ENCODE measurements around the gene MAP2K6.

The MAP2K6 gene

DNA sequence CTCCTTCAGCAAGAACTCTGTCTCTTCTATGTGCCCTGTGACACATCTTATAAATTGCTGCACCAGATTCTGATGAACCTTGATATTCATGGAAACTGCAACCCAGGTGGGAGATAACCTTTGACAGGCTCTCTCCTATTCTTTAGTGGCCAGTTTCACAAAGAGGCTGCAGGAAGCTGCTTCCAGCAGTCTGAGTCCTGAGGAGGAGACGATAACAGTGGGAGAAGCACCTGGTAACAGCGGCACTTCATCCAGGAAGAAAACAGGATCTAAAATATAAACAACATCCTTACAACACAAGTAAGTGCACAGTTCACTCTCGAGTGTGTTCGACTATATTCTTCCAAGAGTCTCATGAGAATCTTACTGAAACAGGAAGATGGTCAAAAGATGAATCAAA, 180.1 kb downstream of the MAP2K6 start:
- no peak overlapping the region for H3K4me2 ChIP-seq
- no peak overlapping the region for H3K4me3 ChIP-seq (IDR thresholded peaks at IDR 0.05; ENCODE audit: insufficient read depth, low read depth, low read length)
- no peaks in the 10 kb centered on the region for H3K4me1 ChIP-seq (ENCODE audit: low read depth, poor library complexity, severe bottlenecking)
- no peaks in the 10 kb centered on the region for H3K79me2 ChIP-seq (ENCODE audit: insufficient read depth, low read depth)
- TF ChIP-seq, protein P1, sequence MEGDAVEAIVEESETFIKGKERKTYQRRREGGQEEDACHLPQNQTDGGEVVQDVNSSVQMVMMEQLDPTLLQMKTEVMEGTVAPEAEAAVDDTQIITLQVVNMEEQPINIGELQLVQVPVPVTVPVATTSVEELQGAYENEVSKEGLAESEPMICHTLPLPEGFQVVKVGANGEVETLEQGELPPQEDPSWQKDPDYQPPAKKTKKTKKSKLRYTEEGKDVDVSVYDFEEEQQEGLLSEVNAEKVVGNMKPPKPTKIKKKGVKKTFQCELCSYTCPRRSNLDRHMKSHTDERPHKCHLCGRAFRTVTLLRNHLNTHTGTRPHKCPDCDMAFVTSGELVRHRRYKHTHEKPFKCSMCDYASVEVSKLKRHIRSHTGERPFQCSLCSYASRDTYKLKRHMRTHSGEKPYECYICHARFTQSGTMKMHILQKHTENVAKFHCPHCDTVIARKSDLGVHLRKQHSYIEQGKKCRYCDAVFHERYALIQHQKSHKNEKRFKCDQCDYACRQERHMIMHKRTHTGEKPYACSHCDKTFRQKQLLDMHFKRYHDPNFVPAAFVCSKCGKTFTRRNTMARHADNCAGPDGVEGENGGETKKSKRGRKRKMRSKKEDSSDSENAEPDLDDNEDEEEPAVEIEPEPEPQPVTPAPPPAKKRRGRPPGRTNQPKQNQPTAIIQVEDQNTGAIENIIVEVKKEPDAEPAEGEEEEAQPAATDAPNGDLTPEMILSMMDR (conservative IDR thresholded peaks at IDR 0.05; ENCODE audit: low read depth, low read length) = no peak
- H3K9ac ChIP-seq = no peak overlapping the region
- no peaks in the 10 kb centered on the region for H4K20me1 ChIP-seq (ENCODE audit: insufficient read depth)
- no peaks in the 10 kb centered on the region for H3K36me3 ChIP-seq (ENCODE audit: insufficient read depth)
- H2AFZ ChIP-seq (ENCODE audit: low read depth) = no peak overlapping the region
- H3K27me3 ChIP-seq (ENCODE audit: insufficient read depth, low read depth) = no peaks in the 10 kb centered on the region
- no peak overlapping the region for H3K27ac ChIP-seq

DNA sequence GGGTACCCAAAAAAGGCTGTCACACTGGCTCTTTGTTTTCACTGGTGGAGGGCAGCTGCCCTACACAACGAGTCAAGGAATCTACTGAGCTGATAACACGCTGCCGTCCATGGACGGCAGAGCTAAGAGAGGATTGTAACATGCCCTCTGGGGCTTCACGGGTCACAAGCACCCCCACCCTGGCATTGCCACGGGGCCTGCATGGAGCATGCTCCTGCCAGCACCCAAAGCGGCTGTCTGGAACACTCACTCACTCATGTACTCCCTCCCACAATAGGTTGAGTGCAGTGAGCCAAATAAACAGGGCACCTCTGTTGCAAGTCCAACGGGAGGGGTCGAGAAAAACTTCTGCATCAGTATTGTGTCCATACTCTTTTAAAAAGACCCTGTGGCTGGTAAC, 181.6 kb downstream of the MAP2K6 start:
- no peak overlapping the region for H3K4me2 ChIP-seq
- H4K20me1 ChIP-seq (ENCODE audit: insufficient read depth) = no peaks in the 10 kb centered on the region
- H3K4me1 ChIP-seq (ENCODE audit: low read depth, poor library complexity, severe bottlenecking) = no peaks in the 10 kb centered on the region
- H2AFZ ChIP-seq (ENCODE audit: low read depth) = no peak overlapping the region
- H3K4me3 ChIP-seq (IDR thresholded peaks at IDR 0.05; ENCODE audit: insufficient read depth, low read depth, low read length) = no peak overlapping the region
- no peak overlapping the region for H3K27ac ChIP-seq
- H3K9ac ChIP-seq = no peak overlapping the region
- H3K36me3 ChIP-seq (ENCODE audit: insufficient read depth) = no peaks in the 10 kb centered on the region
- H3K79me2 ChIP-seq (ENCODE audit: insufficient read depth, low read depth) = no peaks in the 10 kb centered on the region
- H3K27me3 ChIP-seq (ENCODE audit: insufficient read depth, low read depth) = no peaks in the 10 kb centered on the region
- TF ChIP-seq, protein P1 (conservative IDR thresholded peaks at IDR 0.05; ENCODE audit: low read depth, low read length) = no peak

DNA sequence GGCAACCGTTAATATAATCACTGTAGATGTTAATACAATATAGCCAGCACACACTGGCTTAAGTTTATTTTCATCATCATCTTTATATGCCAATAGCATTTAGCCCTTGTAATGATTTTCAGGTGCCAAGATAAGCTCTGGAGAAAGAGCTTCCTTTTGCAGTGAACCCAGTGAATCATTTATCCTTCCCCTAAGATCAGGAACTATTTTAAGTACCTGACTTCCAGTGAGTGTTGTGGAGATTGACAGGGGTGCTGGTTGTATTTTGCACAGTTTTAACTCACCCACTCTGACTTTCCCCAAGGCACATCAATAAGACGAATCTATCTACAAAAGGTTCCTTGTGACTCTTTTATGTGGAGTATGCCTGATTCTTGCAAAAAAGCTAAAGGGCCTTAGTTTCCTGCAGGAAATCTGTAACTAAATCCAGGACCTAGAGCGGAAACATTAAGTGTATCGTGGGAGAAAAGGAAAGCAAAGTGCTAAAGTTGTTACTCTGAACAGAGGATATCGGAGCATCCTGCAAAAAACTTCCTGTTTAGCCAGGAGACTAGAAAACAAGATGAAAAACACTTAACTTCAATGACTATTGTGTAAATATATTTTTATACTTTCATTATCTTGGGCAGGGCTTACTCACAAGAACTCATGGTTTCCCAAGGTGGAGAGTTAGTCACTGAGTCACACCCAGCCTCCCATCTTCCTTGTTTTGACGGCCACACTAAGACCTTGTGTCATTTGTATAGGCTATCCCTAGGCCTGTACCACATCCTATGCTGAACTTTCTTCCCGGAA, 183.6 kb downstream of the MAP2K6 start:
- no peaks in the 10 kb centered on the region for H3K36me3 ChIP-seq (ENCODE audit: insufficient read depth)
- H4K20me1 ChIP-seq (ENCODE audit: insufficient read depth) = no peaks in the 10 kb centered on the region
- H3K4me3 ChIP-seq (IDR thresholded peaks at IDR 0.05; ENCODE audit: insufficient read depth, low read depth, low read length) = no peak overlapping the region
- no peak overlapping the region for H2AFZ ChIP-seq (ENCODE audit: low read depth)
- TF ChIP-seq, protein P1 (conservative IDR thresholded peaks at IDR 0.05; ENCODE audit: low read depth, low read length) = no peak
- no peak overlapping the region for H3K4me2 ChIP-seq
- H3K4me1 ChIP-seq (ENCODE audit: low read depth, poor library complexity, severe bottlenecking) = no peaks in the 10 kb centered on the region
- no peaks in the 10 kb centered on the region for H3K79me2 ChIP-seq (ENCODE audit: insufficient read depth, low read depth)
- H3K9ac ChIP-seq = no peak overlapping the region
- no peaks in the 10 kb centered on the region for H3K27me3 ChIP-seq (ENCODE audit: insufficient read depth, low read depth)
- H3K27ac ChIP-seq = no peak overlapping the region

DNA sequence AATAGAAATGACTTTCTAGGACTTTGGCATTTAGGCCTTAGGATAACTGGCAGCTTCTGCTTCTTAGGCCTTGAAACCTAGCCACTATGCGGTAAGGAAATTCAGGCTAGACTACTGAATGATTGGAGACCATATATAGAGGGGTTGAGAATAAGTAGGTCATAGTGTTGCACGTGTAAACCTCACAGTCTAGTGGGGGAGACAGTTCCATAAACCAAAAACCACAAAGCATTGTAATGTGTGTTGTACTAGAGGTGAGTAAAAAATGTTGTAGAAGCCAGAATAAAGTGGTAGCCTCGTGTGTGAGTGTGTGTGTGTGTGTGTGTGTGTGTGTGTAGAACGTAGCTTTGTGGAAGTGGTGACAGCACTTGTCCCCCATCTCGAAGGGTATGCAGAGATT, 188.5 kb downstream of the MAP2K6 start:
- Histone ChIP-seq H3K4me3 (IDR thresholded peaks at IDR 0.05; ENCODE audit: insufficient read depth, low read depth, low read length) (no peak overlapping the region), H3K4me2 (no peak overlapping the region), H3K9ac (no peak overlapping the region), H2AFZ (ENCODE audit: low read depth) (no peak overlapping the region), H4K20me1 (ENCODE audit: insufficient read depth) (no peaks in the 10 kb centered on the region), H3K27ac (no peak overlapping the region), H3K79me2 (ENCODE audit: insufficient read depth, low read depth) (no peaks in the 10 kb centered on the region), H3K36me3 (ENCODE audit: insufficient read depth) (no peaks in the 10 kb centered on the region), H3K27me3 (ENCODE audit: insufficient read depth, low read depth) (no peaks in the 10 kb centered on the region), H3K4me1 (ENCODE audit: low read depth, poor library complexity, severe bottlenecking) (no peaks in the 10 kb centered on the region)
- TF ChIP-seq, protein P1 (conservative IDR thresholded peaks at IDR 0.05; ENCODE audit: low read depth, low read length) = no peak
